ENCODE measurements around the gene MCM3AP.

The MCM3AP gene

DNA sequence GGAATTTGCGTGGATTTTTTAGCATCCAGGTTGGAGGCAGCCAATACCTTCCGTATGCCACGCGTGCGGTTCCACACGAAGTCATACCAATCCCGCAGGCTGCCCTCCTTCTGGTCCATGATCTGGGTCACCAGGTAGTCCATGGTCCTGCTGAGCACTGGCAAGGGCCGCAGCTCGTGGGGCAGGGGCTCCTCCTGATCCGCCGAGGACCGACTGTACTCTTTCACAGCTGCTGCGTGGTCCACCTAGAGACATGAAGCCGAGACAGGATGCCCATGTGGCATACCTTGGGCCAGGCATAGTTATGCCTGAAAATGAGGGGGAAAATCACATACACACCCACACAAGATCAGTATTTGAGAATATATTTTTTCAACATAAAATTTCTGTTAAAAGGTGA is 12.1 kb downstream of the MCM3AP start:
- Histone ChIP-seq H4K20me1 (ENCODE audit: control insufficient read depth, insufficient read depth, low read depth, low read length) (no peaks in the 10 kb centered on the region), H3K36me3 (ENCODE audit: control insufficient read depth, low read length) (peaks cover 89% of the 10 kb centered on the region), H3K4me2 (ENCODE audit: low read length) (no peak overlapping the region)

DNA sequence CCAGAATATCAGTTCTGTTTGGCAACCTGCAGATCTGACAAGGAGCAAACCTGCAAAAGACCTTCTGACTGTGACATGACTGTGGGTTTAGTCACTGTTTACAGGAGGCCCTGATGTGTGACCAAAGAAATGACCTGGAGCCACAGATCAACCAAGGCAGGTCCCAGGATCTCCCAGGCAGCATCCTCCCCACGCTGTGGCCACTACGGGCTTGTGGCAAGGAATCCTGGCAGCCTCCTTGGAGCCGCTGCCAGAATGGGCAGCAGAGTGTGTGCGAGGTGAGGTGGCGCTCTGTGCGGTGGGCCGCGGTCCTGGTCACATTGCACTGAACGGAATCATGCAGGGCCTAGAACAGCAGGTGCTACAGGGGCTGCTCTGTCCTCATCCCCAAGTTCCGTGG is 15.9 kb downstream of the MCM3AP start:
- H3K27ac ChIP-seq (ENCODE audit: low read depth, low read length), result no peak overlapping the region
- H3K4me2 ChIP-seq (ENCODE audit: low read length), result no peak overlapping the region
- H3K9me3 ChIP-seq (ENCODE audit: control insufficient read depth, insufficient read depth, low read length), result no peaks in the 10 kb centered on the region
- H3K79me2 ChIP-seq (ENCODE audit: control insufficient read depth, low read length), result no peaks in the 10 kb centered on the region; the same call in 1 of the 2 replicates
- no peak overlapping the region for H3K4me3 ChIP-seq (ENCODE audit: low read length)
- H3F3A ChIP-seq (ENCODE audit: control insufficient read depth, insufficient read depth), result no peaks in the 10 kb centered on the region
- TF ChIP-seq, protein P1, sequence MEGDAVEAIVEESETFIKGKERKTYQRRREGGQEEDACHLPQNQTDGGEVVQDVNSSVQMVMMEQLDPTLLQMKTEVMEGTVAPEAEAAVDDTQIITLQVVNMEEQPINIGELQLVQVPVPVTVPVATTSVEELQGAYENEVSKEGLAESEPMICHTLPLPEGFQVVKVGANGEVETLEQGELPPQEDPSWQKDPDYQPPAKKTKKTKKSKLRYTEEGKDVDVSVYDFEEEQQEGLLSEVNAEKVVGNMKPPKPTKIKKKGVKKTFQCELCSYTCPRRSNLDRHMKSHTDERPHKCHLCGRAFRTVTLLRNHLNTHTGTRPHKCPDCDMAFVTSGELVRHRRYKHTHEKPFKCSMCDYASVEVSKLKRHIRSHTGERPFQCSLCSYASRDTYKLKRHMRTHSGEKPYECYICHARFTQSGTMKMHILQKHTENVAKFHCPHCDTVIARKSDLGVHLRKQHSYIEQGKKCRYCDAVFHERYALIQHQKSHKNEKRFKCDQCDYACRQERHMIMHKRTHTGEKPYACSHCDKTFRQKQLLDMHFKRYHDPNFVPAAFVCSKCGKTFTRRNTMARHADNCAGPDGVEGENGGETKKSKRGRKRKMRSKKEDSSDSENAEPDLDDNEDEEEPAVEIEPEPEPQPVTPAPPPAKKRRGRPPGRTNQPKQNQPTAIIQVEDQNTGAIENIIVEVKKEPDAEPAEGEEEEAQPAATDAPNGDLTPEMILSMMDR (IDR thresholded peaks at IDR 0.05; ENCODE audit: low read depth, low read length, poor library complexity, severe bottlenecking), result no peak
- TF ChIP-seq EZH2phosphoT487 (IDR thresholded peaks at IDR 0.05; ENCODE audit: borderline replicate concordance, low read length), result no peak
- no peaks in the 10 kb centered on the region for H3K27me3 ChIP-seq (ENCODE audit: control insufficient read depth, low read length)
- H4K20me1 ChIP-seq (ENCODE audit: control insufficient read depth, insufficient read depth, low read depth, low read length), result 0 out of 2 replicates have a peak, but pooled peaks cover 5% of the 10 kb centered on the region
- no peaks in the 10 kb centered on the region for H3K9me2 ChIP-seq (replicated peaks; ENCODE audit: control insufficient read depth, low read length)
- H3K4me1 ChIP-seq (ENCODE audit: control insufficient read depth, low read length), result no peaks in the 10 kb centered on the region
- H3K36me3 ChIP-seq (ENCODE audit: control insufficient read depth, low read length), result peaks cover 91% of the 10 kb centered on the region

More for the DNA sequence above, 12.1 kb downstream of the MCM3AP start:
- Histone ChIP-seq H3K4me3 (ENCODE audit: low read length) (no peak overlapping the region), H3K9me2 (replicated peaks; ENCODE audit: control insufficient read depth, low read length) (no peaks in the 10 kb centered on the region), H3K27me3 (ENCODE audit: control insufficient read depth, low read length) (no peaks in the 10 kb centered on the region), H3F3A (ENCODE audit: control insufficient read depth, insufficient read depth) (no peaks in the 10 kb centered on the region), H3K4me1 (ENCODE audit: control insufficient read depth, low read length) (no peaks in the 10 kb centered on the region), H3K27ac (ENCODE audit: low read depth, low read length) (no peak overlapping the region), H3K9me3 (ENCODE audit: control insufficient read depth, insufficient read depth, low read length) (no peaks in the 10 kb centered on the region), H3K79me2 (ENCODE audit: control insufficient read depth, low read length) (peaks cover 6% of the 10 kb centered on the region)
- TF ChIP-seq, protein P1 (IDR thresholded peaks at IDR 0.05; ENCODE audit: low read depth, low read length, poor library complexity, severe bottlenecking), result no peak
- TF ChIP-seq EZH2phosphoT487 (IDR thresholded peaks at IDR 0.05; ENCODE audit: borderline replicate concordance, low read length), result no peak

DNA sequence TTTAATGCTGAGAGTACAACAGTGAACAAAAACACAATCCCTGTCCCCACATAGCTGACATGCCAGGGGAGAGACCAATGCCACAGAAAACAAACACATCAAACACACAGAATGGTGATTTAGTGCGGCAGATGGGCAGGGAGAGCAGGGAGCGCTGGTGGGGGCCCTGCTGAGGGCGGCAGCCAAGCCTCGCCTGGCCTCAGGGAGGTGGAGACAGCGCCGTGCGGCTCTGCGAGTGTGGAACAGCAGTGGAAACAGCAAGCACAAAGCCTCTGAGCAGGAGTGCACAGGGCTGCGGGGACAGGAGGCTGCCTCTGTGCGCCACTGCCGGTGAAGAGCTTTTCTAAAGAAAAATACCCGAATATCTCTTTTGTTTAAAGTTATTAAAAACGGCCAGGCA is 17.0 kb downstream of the MCM3AP start:
- Histone ChIP-seq H3K27ac (ENCODE audit: low read depth, low read length) (no peak overlapping the region), H4K20me1 (ENCODE audit: control insufficient read depth, insufficient read depth, low read depth, low read length) (0 out of 2 replicates have a peak, but pooled peaks cover 7% of the 10 kb centered on the region), H3K9me2 (replicated peaks; ENCODE audit: control insufficient read depth, low read length) (no peaks in the 10 kb centered on the region), H3F3A (ENCODE audit: control insufficient read depth, insufficient read depth) (no peaks in the 10 kb centered on the region), H3K27me3 (ENCODE audit: control insufficient read depth, low read length) (no peaks in the 10 kb centered on the region), H3K4me3 (ENCODE audit: low read length) (no peak overlapping the region), H3K79me2 (ENCODE audit: control insufficient read depth, low read length) (no peaks in the 10 kb centered on the region; the same call in 1 of the 2 replicates), H3K4me2 (ENCODE audit: low read length) (no peak overlapping the region), H3K36me3 (ENCODE audit: control insufficient read depth, low read length) (peaks cover 88% of the 10 kb centered on the region), H3K4me1 (ENCODE audit: control insufficient read depth, low read length) (no peaks in the 10 kb centered on the region), H3K9me3 (ENCODE audit: control insufficient read depth, insufficient read depth, low read length) (no peaks in the 10 kb centered on the region)
- TF ChIP-seq, protein P1 (IDR thresholded peaks at IDR 0.05; ENCODE audit: low read depth, low read length, poor library complexity, severe bottlenecking), result no peak
- no peak for TF ChIP-seq EZH2phosphoT487 (IDR thresholded peaks at IDR 0.05; ENCODE audit: borderline replicate concordance, low read length)

Data from DOHH2 (cell line).